HG03159 (cell line): Measurements from ENCODE around the gene CAMSAP3.
"Not testable (repeated sequence)": the region's sequence is repeated elsewhere in the genome, so short reads cannot be mapped to it uniquely, and the experiment has no call there.

ENCODE experiments used
- ATAC-seq: cut with Tn5 transposase; IDR thresholded peaks from one replicate; pipeline ENCODE4 v1.9.1; 2021; ENCODE audit warnings: mild to moderate bottlenecking, moderate library complexity; ENCODE audit not compliant: unreplicated experiment

Gene CAMSAP3

DNA sequence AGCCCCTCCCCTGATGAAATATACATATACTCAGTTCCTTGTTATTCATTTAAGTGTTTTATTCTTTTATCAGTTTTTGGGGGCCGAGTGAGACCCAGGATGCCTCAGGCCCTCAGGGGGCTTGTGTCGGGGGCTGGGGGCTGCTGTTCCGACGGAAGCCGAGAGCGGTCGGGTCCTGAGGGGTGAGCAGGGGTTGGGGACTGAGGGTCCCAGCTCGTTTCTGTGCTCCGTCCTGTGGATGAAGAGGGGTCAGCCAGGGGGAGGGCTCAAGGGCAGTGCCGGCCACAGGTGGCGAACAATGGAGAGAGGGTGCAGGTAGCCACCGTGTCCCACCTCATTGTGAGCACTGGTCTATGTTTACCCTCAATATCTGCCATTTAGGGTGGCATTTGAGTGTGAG is 35.9 kb downstream of the CAMSAP3 start:
- ATAC-seq: no peak

DNA sequence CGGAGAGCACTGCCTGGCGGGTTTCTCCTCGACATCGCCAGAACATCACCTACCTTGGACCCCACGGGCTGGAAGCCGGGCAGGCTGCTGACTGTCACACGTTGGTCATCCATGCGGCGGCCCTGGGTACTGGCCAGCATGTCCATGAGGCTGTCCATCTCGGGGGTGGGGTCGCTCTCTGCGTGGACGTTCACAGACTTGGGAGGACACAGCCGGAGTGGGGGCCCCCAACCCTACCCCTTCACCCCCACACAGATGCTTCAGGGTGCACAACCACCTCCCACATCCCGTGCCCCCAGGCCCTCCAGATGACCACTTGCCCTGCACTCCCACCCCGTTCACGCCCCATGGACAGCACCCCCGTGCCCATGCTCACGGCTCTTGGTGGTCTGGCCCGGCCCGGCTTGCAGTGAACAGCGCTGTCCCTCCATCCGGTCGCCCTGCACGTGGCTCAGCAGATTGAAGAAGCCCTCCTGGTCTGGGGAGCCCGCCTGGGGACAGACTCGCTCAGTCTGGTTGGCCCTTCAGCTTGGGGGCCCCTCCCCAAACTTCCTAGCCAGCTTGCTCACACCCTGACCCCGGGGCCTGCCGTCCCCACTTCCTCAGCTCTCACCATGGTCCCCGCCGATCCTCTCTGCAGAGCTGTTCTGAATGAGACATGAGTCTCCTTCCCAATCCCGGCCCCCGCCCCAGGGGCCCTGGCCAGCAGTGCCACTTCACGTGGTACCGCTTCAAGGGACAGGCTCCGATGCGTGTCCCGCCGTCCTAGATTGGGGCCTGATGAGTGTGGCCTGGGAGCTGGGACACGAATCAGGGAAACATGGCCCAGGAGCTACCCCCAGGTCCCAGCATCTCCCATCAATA is 36.9 kb downstream of the CAMSAP3 start:
- no peak for ATAC-seq

DNA sequence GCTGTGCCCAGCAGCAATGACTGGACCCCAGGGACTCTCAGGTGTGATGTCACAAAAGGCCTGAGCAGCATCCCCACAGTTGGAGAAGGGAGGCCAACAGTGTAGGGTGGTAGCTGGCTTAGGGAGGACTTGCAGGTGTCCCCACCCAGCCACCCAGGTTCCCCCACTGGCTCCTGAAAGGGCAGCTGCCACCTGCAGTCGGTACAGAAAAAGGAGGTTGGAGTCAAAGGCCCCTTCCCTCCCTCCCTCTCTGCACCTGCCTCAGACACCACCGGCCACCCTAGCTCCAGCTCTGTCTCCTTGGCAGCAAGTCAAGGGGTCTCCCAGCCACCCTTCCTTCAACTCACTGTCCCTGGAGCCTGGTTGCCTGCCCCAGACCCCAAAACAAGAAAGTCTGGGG is 38.0 kb downstream of the CAMSAP3 start, which contains the start of gene PCP2:
PCP2 (minus strand) TSS at position 22 of the 400 bp plus-strand sequence. CDS start 262 bp downstream, outside the sequence.
- no peak for ATAC-seq

DNA sequence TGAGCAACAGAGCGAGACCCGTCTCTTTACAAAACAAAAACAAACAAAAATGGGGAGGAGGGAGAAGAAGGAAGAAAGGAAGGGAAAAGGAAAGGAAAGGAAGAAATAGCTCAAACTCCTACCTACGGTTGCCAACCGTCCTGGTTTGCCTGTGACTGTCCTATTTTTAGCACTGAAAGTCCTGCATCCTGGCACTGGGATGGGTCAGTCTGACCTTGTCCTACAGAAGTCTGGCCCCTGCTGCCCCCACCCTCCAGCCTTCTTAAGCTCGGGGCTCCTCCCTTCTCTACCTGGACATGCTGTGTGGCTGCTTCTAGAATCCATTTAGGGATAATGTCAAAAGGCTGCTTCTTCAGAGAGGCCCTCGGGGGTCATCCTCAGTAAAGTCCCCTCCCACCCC is 40.0 kb downstream of the CAMSAP3 start:
- no peak for ATAC-seq

DNA sequence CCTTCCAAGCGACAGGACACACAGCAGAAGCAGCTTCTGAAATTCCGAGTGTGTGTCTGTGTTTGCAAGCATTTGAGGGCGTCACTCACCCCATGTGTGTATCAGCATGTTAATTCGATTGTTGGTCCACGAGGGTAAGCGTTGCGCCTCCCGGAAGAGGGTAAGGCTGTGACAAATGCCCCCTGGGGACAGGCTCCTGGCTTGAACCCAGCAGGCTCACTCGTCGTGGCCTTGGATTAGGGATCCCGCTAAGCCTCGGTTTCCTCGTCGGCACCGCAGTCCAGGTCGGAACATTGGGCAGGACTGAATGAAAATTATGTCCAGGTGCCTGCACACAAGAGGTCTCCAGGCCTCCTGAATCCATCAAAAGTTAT is 40.6 kb downstream of the CAMSAP3 start:
- no peak for ATAC-seq

DNA sequence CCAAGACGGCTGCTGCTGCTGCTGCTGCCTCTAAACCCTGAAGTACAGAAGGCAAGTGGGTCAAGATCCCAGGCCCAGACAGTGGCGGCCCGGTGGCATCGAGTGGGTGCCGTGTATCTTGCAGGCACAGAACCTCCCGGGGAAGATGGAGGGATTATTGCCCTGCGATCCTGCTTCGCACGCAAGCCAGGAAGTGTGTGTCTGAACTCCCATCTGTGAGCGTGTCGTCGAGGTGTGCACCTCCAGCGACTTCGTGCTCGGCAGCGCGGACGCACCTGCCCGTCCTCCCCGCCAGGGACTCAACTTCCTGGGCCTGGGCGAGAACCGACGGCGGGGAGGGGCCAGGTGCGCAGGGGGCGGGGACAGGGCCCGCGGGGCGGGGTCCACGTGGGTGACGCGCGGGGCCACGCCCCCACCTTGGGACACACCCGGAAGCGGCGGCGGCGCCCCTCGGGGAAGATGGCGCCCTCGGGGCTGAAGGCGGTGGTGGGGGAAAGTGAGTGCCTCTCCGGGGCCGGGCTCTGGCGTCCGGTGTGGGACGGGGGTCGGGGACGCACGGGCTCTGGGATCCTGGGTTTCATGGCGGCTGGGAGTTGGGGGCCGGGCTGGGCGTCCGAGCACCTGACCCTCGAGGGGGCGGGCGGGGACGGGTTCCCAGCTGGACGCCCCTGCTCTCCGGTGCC is 41.2 kb downstream of the CAMSAP3 start, which contains the start of gene STXBP2:
STXBP2 (plus strand) TSS at position 420 of the 683 bp plus-strand sequence; CDS start at position 460, 40 bp downstream.
- peak; percentile 75 for ATAC-seq

DNA sequence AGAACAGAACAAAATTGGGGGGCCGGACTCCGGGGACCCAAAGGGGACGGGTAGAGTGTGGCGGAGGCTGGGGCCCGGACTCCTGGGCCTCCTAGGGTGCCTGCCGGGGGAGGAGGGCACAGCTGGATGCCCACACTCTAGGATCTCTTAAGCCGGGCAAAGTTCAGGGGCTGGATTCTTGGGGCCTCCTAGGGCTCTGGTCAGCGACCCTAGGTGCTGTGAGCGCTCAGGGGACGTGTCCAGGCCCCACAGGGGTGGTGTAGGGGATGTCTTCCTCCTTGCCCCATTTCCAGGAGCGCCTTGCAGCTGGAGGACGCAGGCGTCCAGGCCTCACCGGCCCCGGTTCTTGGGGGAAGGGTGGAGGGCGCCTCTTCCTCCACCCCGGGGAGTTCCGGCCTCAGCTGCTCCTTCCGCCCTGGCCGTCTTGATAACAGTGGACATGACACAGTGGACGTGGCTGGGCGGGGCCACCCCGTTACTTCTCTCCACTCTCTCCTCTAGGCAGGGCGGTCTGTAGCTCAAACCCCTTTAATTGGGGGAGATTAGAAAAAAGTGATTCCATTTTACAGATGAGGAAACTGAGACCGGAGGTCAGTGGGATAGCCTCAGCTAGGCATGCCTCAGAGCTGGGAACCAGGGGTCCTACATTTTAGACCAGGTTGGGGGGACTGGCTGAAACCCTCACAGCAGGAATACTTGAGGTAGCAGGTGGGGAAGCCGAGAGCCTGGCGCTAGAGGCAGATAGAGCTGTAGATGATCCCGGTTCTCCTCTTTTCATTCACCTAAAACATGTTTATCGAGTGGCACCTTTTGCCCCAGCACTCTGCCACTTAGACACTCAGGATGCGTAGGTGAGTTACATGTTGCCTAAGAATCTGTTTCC is 42.0 kb downstream of the CAMSAP3 start:
- peak; percentile 11 for ATAC-seq

DNA sequence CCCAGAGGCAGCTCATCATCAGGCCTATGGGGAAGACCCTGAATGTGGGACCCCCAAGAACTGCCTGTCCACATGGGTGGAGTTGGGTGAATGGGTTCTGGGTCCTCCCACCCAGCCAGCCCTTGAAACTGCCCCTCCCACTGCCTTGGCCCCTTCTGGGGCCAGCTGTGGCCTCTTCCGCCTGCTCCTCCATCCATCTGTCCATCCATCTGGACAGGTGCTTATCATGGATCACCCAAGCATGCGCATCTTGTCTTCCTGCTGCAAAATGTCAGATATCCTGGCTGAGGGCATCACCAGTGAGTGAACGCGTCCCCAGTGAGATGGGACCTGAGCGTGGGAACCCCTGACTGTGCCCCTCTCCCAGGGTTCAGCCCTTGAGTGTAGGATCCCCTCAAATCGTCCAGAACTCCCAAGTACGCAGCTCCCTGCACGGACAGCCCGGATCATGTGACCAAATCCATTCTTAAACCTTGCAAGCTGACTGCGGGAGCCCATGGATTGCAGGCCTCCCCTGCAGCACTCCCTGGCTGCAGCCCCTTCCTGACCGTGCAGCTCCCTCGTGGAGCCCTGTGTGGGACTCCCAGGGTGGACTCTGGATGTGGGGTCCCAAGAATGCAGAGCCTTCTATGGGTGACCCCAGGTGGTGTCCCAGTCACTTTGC is 43.3 kb downstream of the CAMSAP3 start:
- ATAC-seq: no peak

DNA sequence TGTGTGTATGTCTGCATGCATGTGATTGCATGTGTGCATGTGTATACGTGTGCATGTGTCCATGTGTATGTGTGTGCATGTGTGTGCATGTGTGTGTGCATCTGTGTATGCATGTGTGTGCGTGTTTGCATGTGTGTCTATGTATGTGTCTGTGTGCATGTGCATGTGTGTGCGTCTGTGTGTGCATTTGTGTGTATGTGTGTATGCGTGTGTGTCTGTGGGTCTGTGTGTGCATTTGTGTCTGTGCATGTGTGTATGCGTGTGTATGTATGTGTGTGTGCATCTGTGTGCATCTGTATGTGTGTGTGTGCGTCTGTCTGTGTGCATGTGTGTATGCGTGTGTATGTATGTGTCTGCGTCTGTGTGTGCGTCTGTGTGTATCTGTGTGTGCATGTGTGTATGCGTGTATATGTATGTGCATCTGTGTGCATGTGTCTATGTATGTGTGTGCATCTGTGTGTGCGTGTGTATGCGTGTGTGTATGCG is 44.2 kb downstream of the CAMSAP3 start:
- no peak for ATAC-seq

DNA sequence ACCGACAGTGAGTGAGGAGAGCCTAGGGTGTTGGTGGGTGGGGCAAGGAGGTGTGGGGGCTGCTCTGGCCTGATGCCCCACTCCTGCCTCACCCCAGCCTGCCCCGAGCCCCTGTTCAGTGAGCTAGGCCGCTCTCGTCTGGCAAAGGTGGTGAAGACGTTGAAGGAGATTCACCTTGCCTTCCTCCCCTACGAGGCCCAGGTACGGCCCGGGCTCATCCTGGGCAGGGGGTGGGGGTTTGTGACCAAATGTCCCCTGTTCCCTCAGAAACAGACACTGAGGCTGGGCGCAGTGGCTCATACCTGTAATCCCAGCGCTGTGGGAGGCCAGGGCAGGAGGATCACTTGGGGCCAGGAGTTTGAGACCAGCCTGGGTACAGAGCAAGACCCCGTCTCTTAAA is 45.1 kb downstream of the CAMSAP3 start:
- no peak for ATAC-seq

DNA sequence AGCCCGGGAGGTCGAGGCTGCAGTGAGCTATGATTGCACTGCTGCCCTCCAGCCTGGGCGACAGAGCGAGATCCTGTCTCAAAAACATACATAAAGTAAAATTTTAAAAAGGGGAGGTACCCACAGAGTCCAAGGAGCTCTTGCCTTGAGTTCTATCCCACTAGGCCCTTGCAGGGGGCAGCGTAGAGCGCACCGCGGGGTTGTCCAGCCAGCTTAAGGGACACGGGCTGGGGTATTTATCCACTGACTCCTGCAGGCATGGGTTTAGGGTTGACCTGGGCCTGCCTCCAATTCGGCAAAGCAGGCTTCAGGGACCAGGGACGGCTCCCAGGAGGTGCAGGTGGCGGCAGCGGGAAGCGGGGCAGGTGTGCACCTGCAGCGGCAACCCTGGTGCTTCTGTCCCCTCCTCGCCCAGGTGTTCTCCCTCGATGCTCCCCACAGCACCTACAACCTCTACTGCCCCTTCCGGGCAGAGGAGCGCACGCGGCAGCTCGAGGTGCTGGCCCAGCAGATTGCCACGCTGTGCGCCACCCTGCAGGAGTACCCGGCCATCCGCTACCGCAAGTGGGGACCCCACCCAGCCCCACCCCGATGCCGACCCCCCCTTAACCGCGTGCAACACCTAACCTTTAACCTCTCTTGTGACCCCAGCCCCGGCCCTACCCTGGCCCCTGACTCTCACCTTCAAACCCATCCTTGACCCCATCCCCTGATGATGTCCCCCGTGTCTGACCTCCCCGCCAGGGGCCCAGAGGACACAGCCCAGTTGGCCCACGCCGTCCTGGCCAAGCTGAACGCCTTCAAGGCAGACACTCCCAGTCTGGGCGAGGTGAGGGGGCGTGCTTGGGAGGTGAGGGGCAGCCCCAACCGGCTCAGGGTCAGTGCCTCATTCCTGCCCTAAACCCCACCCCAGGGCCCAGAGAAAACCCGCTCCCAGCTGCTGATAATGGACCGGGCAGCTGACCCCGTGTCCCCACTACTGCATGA is 45.9 kb downstream of the CAMSAP3 start:
- no peak for ATAC-seq

DNA sequence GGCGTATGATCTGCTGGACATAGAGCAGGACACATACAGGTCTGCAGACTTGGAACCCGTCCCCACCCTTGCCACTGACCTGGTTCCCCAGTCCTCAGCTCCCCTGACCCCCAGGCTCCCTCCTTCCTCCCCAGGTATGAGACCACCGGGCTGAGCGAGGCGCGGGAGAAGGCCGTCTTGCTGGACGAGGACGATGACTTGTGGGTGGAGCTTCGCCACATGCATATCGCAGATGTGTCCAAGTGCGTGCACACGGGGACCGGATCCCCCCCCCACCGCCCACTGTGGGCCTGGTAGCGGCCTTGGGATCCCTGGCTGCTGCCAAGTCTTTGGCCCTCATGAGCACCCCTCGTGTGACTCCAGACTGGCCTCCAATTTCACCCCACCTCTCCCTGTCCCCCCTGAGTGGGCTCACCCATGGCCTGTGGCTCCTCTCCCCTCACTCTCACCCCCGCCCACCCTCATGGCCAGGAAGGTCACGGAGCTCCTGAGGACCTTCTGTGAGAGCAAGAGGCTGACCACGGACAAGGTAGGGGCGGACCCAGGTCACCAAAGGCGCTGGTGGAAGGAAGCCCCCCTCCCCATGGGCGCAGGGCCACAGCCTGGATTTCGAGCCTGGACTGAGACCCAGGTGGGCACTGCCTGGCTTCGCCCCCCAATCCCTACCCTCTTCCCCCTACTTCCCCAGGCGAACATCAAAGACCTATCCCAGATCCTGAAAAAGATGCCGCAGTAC is 46.8 kb downstream of the CAMSAP3 start:
- no peak for ATAC-seq

DNA sequence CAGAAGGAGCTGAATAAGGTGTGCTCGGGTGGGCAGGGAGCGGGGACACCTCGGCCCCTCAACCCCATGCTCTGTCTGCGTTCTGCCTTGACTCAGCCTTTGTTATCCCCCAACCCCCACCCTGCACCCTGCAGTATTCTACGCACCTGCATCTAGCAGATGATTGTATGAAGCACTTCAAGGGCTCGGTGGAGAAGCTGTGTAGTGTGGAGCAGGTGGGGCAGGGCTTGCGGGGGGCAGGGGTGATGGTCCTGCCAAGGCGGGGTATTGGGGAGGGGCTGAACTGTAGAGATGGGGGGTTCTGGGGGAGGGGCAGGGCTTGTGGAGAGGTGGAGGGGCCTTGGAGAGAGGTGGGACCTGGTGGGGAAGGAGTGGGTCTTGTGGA is 47.4 kb downstream of the CAMSAP3 start:
- ATAC-seq: no peak

DNA sequence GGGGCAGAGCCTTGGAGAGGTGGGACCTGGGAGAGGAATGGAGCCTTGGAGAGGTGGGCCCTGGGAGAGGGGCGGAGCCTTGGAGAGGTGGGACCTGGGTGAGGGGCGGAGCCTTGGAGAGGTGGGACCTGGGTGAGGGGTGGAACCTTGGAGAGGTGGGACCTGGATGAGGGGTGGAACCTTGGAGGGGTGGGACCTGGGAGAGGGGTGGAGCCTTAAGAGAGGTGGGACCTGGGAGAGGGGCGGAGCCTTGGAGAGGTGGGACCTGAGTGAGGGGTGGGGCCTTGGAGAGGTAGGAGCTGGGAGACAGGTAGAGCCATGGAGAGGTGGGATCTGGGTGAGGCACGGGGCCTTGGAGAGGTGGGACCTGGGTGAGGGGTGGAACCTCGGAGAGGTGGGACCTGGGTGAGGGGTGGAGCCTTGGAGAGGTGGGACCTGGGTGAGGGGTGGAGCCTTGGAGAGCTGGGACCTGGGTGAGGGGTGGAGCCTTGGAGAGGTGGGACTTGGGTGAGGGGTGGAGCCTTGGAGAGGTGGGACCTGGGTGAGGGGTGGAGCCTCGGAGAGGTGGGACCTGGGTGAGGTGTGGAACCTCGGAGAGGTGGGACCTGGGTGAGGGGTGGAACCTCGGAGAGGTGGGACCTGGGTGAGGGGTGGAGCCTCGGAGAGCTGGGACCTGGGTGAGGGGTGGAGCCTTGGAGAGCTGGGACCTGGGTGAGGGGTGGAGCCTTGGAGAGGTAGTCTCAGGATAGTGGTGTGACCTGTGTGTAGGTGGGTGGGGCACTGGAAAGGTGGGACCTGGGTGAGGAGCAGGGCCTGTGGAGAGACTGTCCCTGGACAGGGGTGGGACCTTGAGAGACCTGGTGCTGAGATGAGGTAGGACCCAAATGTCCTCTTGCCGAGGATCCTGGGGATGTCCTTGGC is 48.2 kb downstream of the CAMSAP3 start:
- not testable (repeated sequence) for ATAC-seq

DNA sequence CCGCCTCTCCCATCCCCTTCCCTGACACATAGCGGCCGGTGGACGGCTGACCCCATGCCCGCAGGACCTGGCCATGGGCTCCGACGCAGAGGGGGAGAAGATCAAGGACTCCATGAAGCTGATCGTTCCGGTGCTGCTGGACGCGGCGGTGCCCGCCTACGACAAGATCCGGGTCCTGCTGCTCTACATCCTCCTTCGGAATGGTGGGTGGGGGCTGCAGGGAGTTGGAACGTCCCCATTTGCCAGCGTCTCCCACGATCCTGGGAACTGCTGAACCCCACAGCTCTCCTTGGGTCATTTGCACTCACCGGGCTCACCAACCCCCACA is 48.9 kb downstream of the CAMSAP3 start:
- no peak for ATAC-seq

DNA sequence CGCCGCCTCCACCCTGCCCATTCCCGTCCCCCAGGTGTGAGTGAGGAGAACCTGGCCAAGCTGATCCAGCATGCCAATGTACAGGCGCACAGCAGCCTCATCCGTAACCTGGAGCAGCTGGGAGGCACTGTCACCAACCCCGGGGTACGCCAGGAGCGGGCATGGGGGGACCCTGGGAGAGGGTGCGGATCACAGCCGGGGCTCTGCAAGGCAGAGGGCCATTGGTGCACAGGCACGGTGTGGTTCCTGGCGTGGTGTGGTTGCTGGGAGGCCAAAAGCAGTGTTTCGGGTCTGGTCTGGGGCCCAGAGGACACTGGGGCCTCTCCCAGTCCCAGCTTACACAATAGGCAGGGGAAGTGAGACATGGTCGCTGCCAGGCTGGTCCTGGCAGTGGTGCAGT is 49.5 kb downstream of the CAMSAP3 start:
- no peak for ATAC-seq

DNA sequence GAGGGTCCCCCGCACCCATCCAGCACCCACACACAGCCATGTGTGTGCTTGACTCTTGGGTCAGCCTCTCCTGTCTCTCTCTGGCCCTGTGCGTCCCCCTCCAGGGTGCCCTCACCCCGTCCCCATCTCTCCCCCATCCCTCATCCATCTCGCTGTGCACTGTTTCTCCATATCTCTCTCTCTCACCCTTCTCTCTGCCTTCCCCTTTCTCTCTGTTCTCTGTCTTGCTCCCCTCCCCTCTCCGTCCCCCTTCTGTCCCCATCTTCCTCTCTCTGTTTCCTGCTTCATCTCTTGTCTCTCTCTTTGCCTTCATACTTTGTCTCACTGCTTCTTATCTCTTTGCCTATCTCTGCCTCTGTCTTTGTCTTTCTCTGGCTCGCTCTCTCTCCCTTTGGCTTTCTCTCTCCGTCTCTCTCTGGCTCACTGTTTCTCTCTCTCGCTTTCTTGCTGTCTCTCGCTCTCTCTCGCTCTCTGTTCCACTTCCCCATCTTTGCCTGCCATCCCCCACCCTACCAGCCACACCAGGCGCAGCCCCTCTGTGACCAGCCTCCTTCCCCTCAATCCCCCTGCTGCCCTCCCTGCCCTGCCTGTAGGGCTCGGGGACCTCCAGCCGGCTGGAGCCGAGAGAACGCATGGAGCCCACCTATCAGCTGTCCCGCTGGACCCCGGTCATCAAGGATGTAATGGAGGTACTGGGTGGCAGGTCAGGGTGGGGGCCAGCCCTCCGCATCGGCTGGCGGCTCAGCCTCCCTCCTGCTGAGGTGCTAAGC is 50.2 kb downstream of the CAMSAP3 start:
- no peak for ATAC-seq
